WTC11 (cell line): ENCODE data around the gene ZCCHC24. TPM values are rescaled to one million over a fixed set of nuclear protein-coding genes. Genes with fewer than 3 reads are reported as not detected.

Source experiments
- ATAC-seq: fragments of 200-7000 bp; cut with Tn5 transposase; 2 replicates; pipeline ENCODE4 v1.10.0; 2021; ENCODE audit warnings: mild to moderate bottlenecking, moderate library complexity
- CTCF ChIA-PET: fragments of 300-600 bp; sonication (Branson Sonifier 250); formaldehyde crosslinking; loops from one replicate; lab custom pipeline; 2021; ENCODE audit warnings: antibody characterized with exemption; lab: Charles Lee
- POLR2A ChIA-PET: fragments of 350-600 bp; sonication (Branson Sonifier 250); formaldehyde crosslinking; loops from one replicate; lab custom pipeline; 2021; ENCODE audit warnings: antibody characterized with exemption; lab: Charles Lee
- DNase-seq: peaks from one replicate; pipeline ENCODE4 v3.0.0; 2021; ENCODE audit warnings: low spot score
- H3K27ac Mint-ChIP-seq: 2 replicates; pipeline ENCODE4 v1.8.0; 2021; ENCODE audit warnings: mixed read lengths
- H3K27me3 Mint-ChIP-seq: 2 replicates; pipeline ENCODE4 v1.8.0; 2021; ENCODE audit warnings: low read depth, mild to moderate bottlenecking, moderate library complexity, mixed read lengths
- H3K36me3 Mint-ChIP-seq: 2 replicates; pipeline ENCODE4 v1.8.0; 2021; ENCODE audit warnings: mixed read lengths
- H3K4me1 Mint-ChIP-seq: 2 replicates; pipeline ENCODE4 v1.8.0; 2022; ENCODE audit warnings: mixed read lengths
- H3K4me3 Mint-ChIP-seq: 2 replicates; pipeline ENCODE4 v1.8.0; 2021; ENCODE audit warnings: mild to moderate bottlenecking, moderate library complexity, mixed read lengths
- H3K9me3 Mint-ChIP-seq: 2 replicates; pipeline ENCODE4 v1.8.0; 2021; ENCODE audit warnings: mixed read lengths
- ATF1 ChIP-seq: sonication (generic); formaldehyde crosslinking; IDR thresholded peaks from 2 replicates; pipeline ENCODE4 v1.8.1; 2023; ENCODE audit warnings: mild to moderate bottlenecking, moderate library complexity, missing genetic modification reagents
- CREB1 ChIP-seq: sonication (generic); formaldehyde crosslinking; IDR thresholded peaks from 2 replicates; pipeline ENCODE4 v1.8.0; 2023; ENCODE audit warnings: mild to moderate bottlenecking, missing genetic modification reagents
- CTCF ChIP-seq: fragments of 200-600 bp; IDR thresholded peaks from 2 replicates; pipeline ENCODE4 v1.8.0; 2022; ENCODE audit warnings: antibody characterized with exemption
- HMGA2 ChIP-seq: fragments of 250-450 bp; sonication (Bioruptor Pico); IDR thresholded peaks from 2 replicates; pipeline ENCODE4 v1.4.0; 2021; ENCODE audit warnings: mild to moderate bottlenecking, moderate library complexity
- STAT6 ChIP-seq: sonication (generic); formaldehyde crosslinking; conservative IDR thresholded peaks from 2 replicates; pipeline ENCODE4 v1.8.1; 2023; ENCODE audit warnings: mild to moderate bottlenecking, low read depth, missing genetic modification reagents, moderate library complexity
- TEAD1 ChIP-seq: sonication (generic); formaldehyde crosslinking; IDR thresholded peaks from 2 replicates; pipeline ENCODE4 v1.8.0; 2022; ENCODE audit warnings: mild to moderate bottlenecking, missing genetic modification reagents
- ZNF232 ChIP-seq: sonication (generic); formaldehyde crosslinking; IDR thresholded peaks from 2 replicates; pipeline ENCODE4 v1.8.0; 2022; ENCODE audit warnings: mild to moderate bottlenecking, missing genetic modification reagents
- total RNA-seq: library from RNA; stranded (reverse); gene quantifications from 3 replicates; pipeline ENCODE4 v1.2.3, GENCODE V29; 2021
- TF ChIP-seq, protein P1 (sequence below): sonication (generic); formaldehyde crosslinking; IDR thresholded peaks from 2 replicates; pipeline ENCODE4 v1.8.0; 2022; ENCODE audit warnings: missing genetic modification reagents
- TF ChIP-seq, protein P2 (sequence below): sonication (generic); formaldehyde crosslinking; IDR thresholded peaks from 2 replicates; pipeline ENCODE4 v1.8.0; 2023; ENCODE audit warnings: missing genetic modification reagents

Gene ZCCHC24
- total RNA-seq, 1 experiment from 2014 or later, result 7.7 TPM

GRCh38 chr10:79376078-79376628 lies 69.3 kb downstream of the ZCCHC24 start (continued):
- TF ChIP-seq, protein P1, sequence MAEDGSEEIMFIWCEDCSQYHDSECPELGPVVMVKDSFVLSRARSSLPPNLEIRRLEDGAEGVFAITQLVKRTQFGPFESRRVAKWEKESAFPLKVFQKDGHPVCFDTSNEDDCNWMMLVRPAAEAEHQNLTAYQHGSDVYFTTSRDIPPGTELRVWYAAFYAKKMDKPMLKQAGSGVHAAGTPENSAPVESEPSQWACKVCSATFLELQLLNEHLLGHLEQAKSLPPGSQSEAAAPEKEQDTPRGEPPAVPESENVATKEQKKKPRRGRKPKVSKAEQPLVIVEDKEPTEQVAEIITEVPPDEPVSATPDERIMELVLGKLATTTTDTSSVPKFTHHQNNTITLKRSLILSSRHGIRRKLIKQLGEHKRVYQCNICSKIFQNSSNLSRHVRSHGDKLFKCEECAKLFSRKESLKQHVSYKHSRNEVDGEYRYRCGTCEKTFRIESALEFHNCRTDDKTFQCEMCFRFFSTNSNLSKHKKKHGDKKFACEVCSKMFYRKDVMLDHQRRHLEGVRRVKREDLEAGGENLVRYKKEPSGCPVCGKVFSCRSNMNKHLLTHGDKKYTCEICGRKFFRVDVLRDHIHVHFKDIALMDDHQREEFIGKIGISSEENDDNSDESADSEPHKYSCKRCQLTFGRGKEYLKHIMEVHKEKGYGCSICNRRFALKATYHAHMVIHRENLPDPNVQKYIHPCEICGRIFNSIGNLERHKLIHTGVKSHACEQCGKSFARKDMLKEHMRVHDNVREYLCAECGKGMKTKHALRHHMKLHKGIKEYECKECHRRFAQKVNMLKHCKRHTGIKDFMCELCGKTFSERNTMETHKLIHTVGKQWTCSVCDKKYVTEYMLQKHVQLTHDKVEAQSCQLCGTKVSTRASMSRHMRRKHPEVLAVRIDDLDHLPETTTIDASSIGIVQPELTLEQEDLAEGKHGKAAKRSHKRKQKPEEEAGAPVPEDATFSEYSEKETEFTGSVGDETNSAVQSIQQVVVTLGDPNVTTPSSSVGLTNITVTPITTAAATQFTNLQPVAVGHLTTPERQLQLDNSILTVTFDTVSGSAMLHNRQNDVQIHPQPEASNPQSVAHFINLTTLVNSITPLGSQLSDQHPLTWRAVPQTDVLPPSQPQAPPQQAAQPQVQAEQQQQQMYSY (CRISPR knock-in tag), result no peak
- TF ChIP-seq ZNF232 (CRISPR knock-in tag), result no peak

DNA sequence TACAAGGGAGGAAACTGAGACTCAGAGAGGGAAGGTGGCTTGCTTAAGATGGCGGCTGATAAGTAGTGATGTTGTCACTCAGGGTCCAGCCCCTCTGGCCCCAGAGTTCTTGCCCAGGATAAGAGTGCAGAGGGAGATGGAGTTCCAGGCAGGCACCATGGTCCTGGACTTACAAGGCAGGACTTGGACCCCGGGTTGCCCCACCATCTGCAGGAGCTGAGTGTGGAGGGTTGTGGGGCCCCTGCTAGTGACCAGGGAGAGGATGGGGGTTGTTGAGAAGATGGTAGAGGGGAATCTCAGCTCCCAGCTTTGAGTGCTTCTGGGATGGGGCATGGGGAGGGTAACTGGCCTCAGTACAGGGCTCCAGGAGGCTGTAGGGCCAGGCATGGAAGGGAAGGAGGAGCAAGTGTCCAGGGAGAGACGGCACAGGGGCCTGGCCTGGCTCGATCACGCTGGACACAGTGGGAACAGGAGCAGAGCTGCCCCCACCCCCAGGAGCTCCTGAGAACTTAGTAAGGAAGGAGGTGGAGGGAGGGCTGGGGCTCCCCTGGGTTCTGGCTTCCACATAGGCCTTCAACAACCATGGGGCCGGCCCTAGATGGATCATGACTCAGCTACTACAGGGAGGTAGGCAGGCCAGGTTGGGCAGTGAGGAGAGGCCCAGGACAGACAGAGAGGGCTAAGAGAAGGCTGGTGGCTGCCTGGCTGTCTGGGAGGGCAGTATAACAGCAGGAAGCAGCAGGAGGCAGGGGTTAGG lies 69.9 kb downstream of the ZCCHC24 start:
- TF ChIP-seq, protein P2, sequence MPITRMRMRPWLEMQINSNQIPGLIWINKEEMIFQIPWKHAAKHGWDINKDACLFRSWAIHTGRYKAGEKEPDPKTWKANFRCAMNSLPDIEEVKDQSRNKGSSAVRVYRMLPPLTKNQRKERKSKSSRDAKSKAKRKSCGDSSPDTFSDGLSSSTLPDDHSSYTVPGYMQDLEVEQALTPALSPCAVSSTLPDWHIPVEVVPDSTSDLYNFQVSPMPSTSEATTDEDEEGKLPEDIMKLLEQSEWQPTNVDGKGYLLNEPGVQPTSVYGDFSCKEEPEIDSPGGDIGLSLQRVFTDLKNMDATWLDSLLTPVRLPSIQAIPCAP (CRISPR knock-in tag), result no peak
- TF ChIP-seq STAT6 (CRISPR knock-in tag), result no peak
- no peak for TF ChIP-seq ATF1 (CRISPR knock-in tag)
- ATAC-seq, result no peak
- ChIA-PET POLR2A (no interaction called here), CTCF (interaction anchor here (0.6 to 4.3 kb wide), 5 partner anchors 29 to 272 kb away, joined by 4 to 120 read pairs (median 6); partner anchors contain the start of gene PPIF)
- Mint-ChIP-seq H3K27me3 (peaks cover 3% of the 10 kb centered on the region), H3K36me3 (peaks cover 2% of the 10 kb centered on the region; the same call in 1 of the 2 replicates), H3K4me1 (peaks cover 2% of the 10 kb centered on the region), H3K27ac (no peak overlapping the region), H3K9me3 (peaks cover 10% of the 10 kb centered on the region), H3K4me3 (no peak overlapping the region)
- DNase-seq, result no peak

- DNase-seq, result peak; percentile 90
- peaks cover 15% of the 10 kb centered on the region for H3K9me3 Mint-ChIP-seq
- H3K4me1 Mint-ChIP-seq, result peaks cover 2% of the 10 kb centered on the region
- H3K36me3 Mint-ChIP-seq, result peaks cover 2% of the 10 kb centered on the region; the same call in 1 of the 2 replicates
- no peak overlapping the region for H3K4me3 Mint-ChIP-seq
- POLR2A ChIA-PET, result interaction anchor here (0.7 kb wide), 1 partner anchor 15 kb away, joined by 3 read pairs; no protein-coding TSS in a partner anchor
- H3K27ac Mint-ChIP-seq, result no peak overlapping the region
- CTCF ChIA-PET, result interaction anchor here (0.5 to 4.3 kb wide), 46 partner anchors 8 to 271 kb away, joined by 3 to 120 read pairs (median 5); partner anchors contain the start of genes PPIF and ZCCHC24
- peak; percentile 86 for ATAC-seq
- peaks cover 3% of the 10 kb centered on the region for H3K27me3 Mint-ChIP-seq
- TF ChIP-seq HMGA2 (CRISPR knock-in tag) (no peak), CREB1 (no peak), TEAD1 (CRISPR knock-in tag) (0 out of 2 replicates have a peak, but pooled peaks have one; percentile 36), CTCF (peak; percentile 98)
Observed at GRCh38 chr10:79374312-79375191, 70.9 kb downstream of the ZCCHC24 start.
